Measurements from ENCODE around the gene PROX2.

DNA sequence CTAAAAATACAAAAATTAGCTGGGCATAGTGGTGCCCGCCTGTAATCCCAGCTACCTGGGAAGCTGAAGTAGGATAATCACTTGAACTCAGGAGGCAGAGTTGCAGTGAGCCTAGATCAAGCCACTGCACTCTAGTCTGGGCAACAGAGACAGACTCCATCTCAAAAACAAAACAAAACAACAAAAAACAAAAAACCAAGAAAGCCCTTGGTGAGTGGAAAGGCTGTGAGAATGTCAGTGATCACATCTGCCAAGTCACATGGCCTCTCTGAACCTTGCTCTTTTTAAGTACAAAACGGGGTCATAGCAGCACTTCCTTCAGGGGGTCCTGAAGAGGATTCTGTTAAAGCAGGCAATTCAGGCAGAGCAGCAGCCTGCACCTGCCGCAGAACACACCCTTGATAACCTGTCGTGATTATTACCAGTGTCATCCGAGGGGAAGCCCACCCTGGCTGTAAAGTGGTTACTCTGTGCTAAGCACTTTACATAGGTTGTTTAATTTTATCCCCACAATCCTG lies 37.5 kb upstream of the PROX2 start:
- TF ChIP-seq, protein P1, sequence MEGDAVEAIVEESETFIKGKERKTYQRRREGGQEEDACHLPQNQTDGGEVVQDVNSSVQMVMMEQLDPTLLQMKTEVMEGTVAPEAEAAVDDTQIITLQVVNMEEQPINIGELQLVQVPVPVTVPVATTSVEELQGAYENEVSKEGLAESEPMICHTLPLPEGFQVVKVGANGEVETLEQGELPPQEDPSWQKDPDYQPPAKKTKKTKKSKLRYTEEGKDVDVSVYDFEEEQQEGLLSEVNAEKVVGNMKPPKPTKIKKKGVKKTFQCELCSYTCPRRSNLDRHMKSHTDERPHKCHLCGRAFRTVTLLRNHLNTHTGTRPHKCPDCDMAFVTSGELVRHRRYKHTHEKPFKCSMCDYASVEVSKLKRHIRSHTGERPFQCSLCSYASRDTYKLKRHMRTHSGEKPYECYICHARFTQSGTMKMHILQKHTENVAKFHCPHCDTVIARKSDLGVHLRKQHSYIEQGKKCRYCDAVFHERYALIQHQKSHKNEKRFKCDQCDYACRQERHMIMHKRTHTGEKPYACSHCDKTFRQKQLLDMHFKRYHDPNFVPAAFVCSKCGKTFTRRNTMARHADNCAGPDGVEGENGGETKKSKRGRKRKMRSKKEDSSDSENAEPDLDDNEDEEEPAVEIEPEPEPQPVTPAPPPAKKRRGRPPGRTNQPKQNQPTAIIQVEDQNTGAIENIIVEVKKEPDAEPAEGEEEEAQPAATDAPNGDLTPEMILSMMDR (IDR thresholded peaks at IDR 0.05) = no peak
- TF ChIP-seq EP300 (IDR thresholded peaks at IDR 0.05) (no peak), POLR2A (IDR thresholded peaks at IDR 0.05) (no peak)
